Lower leg skin (tissue), 3 donors: Measurements from ENCODE around the gene MYO5A.

ENCODE experiments used
- POLR2A ChIP-seq, 2 donors: fragments of 450-650 bp; IDR thresholded peaks; one replicate each; pipeline ENCODE4 v1.6.1; 2016 to 2017; ENCODE audit warnings: antibody characterized with exemption in 2 of 2, mild to moderate bottlenecking in 1 of 2, moderate library complexity in 1 of 2
- TF ChIP-seq, protein P1 (sequence below), 3 donors: fragments of 450-650 bp; IDR thresholded peaks; one replicate each; pipeline ENCODE4 v1.5.1; 2016; ENCODE audit warnings: antibody characterized with exemption in 3 of 3, mild to moderate bottlenecking in 3 of 3, moderate library complexity in 2 of 3

GRCh38 chr15:52406601-52407000, 122.1 kb downstream of the MYO5A start:
- TF ChIP-seq, protein P1, sequence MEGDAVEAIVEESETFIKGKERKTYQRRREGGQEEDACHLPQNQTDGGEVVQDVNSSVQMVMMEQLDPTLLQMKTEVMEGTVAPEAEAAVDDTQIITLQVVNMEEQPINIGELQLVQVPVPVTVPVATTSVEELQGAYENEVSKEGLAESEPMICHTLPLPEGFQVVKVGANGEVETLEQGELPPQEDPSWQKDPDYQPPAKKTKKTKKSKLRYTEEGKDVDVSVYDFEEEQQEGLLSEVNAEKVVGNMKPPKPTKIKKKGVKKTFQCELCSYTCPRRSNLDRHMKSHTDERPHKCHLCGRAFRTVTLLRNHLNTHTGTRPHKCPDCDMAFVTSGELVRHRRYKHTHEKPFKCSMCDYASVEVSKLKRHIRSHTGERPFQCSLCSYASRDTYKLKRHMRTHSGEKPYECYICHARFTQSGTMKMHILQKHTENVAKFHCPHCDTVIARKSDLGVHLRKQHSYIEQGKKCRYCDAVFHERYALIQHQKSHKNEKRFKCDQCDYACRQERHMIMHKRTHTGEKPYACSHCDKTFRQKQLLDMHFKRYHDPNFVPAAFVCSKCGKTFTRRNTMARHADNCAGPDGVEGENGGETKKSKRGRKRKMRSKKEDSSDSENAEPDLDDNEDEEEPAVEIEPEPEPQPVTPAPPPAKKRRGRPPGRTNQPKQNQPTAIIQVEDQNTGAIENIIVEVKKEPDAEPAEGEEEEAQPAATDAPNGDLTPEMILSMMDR (IDR thresholded peaks at IDR 0.05), result no peak
- TF ChIP-seq POLR2A (IDR thresholded peaks at IDR 0.05), result no peak
